ENCODE results near the gene FOS.

GRCh38 chr14:75306927-75307699 lies 28.5 kb downstream of the FOS start:
- TF ChIP-seq ZFP3 (CRISPR knock-in tag; IDR thresholded peaks at IDR 0.05), result no peak
- TF ChIP-seq CSRNP3 (CRISPR knock-in tag; IDR thresholded peaks at IDR 0.05), result no peak
- no peak for TF ChIP-seq BACH2 (CRISPR knock-in tag; IDR thresholded peaks at IDR 0.05; ENCODE audit: borderline replicate concordance)
- no peak for TF ChIP-seq POU6F1 (CRISPR knock-in tag; IDR thresholded peaks at IDR 0.05; ENCODE audit: borderline replicate concordance, low read depth)
- no peak for TF ChIP-seq ISL1 (CRISPR knock-in tag; IDR thresholded peaks at IDR 0.05)
- no peak for TF ChIP-seq TSHZ2 (CRISPR knock-in tag; IDR thresholded peaks at IDR 0.05)
- no peak for TF ChIP-seq ESRRG (CRISPR knock-in tag; IDR thresholded peaks at IDR 0.05)
- TF ChIP-seq PATZ1 (CRISPR knock-in tag; IDR thresholded peaks at IDR 0.05; ENCODE audit: borderline replicate concordance), result no peak
- TF ChIP-seq ZFP30 (CRISPR knock-in tag; IDR thresholded peaks at IDR 0.05), result no peak
- no peak for TF ChIP-seq GLIS3 (CRISPR knock-in tag; IDR thresholded peaks at IDR 0.05)
- TF ChIP-seq ZC3H10 (CRISPR knock-in tag; IDR thresholded peaks at IDR 0.05), result no peak
- no peak for TF ChIP-seq TCF4 (CRISPR knock-in tag; IDR thresholded peaks at IDR 0.05; ENCODE audit: borderline replicate concordance)

Data from SK-N-SH treated with all-trans-retinoic acid at 6 μM for 48 hours (cell line).